ENCODE data around the gene CYP11A1. TPM values are rescaled to one million over a fixed set of nuclear protein-coding genes. Genes with fewer than 3 reads are reported as not detected.

CYP11A1 gene
- total RNA-seq, 1 donor from 2014 or later: 62.4 TPM

DNA sequence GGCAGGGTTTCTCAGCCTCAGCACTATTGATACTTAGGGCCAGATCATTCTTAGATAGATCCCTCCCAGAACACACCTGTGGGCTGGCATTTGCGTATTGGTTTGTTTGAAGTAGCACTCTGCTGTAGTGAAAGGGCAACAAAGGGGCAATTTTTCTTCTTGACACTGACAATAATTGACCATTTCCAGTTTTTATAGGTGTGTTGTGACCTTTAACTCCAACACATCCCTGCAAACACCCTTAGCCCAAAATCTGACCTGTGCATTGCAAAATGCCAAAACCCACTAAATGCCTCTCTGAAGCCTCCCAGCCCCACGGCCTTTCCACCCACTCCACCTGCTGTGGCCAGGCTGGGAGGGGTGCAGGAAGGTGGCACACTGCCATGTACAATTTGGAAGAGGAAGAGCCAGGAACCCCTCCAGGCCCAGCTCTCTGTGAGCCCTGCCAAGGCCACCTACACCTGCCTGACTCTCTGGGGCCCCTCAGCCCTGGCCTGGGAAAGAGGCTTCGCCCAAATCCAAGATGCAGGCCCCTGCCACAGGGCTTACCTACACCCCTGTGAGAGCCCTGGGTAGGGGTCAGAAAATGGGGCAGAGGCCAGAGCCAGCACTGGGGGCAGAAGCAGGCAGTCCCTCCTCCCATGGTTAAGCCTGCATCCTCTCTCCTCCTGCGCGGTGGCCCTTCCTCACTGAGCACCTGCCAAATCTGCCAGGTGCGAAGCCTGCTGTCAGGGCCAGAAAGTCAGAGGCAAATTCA is 9.6 kb upstream of the CYP11A1 start:
- no peak for DNase-seq (ENCODE audit: low spot score in 2 of 2)
- H3K36me3 ChIP-seq: no peaks in the 10 kb centered on the region
- intact Hi-C loops (cut with DNase I): loop anchor here (10.0 kb wide), 1 partner anchor 578 kb away; the partner anchor contains the start of gene RPP25
- no peak for TF ChIP-seq CTCF (IDR thresholded peaks at IDR 0.05)
- H3K27me3 ChIP-seq: no peaks in the 10 kb centered on the region
- no peaks in the 10 kb centered on the region for H3K9me3 ChIP-seq
- H3K4me1 ChIP-seq: peaks cover 4 to 12% of the 10 kb centered on the region in 2 donors
- no peak overlapping the region for H3K4me3 ChIP-seq
- no peak overlapping the region for H3K27ac ChIP-seq

DNA sequence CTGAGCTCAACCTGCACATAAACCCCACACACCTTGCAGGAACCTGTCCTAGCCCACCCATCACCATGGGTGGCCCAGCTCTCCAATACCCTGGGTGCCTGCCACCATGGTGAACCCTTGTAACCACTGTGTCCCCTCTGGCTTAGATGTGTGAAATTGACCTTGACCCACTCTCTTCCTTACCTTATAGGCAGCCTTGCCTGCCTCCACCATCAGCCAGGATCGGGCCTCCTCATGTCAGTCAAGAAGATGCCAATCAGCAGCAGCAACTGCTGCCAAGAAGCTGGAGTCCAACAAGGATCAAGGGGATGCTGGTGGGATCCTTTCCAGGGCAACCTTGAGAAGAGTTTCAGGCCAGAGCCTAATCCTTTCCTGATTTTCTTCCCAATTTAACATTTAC is 8.8 kb upstream of the CYP11A1 start:
- no peak for TF ChIP-seq CTCF (IDR thresholded peaks at IDR 0.05)
- DNase-seq (ENCODE audit: low spot score in 2 of 2): peak in 1 of 2 donors; percentile 31
- Histone ChIP-seq H3K36me3 (no peaks in the 10 kb centered on the region), H3K9me3 (no peaks in the 10 kb centered on the region), H3K27ac (no peak overlapping the region), H3K4me1 (peaks cover 4 to 12% of the 10 kb centered on the region in 2 donors), H3K4me3 (no peak overlapping the region), H3K27me3 (no peaks in the 10 kb centered on the region)
- intact Hi-C loops (cut with DNase I): loop anchor here (10.0 kb wide), 1 partner anchor 579 kb away; the partner anchor contains the start of gene RPP25

DNA sequence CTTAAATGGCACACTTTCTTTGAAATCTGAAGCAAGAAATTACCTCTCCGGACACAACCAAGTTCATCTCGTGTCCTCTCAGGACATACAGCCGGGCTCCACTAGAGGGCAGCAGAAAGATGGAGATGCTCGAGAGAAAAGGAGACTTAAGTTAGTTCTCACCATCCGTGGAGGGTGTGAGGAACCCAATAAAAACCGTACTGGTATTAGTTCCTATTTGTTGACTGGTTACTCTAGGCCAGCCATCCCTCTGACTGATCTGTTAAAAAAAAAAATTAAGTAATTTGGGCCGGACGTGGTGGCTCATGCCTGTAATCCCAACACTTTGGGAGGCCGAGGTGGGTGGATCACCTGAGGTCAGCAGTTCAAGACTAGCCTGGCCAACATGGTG is 7.9 kb upstream of the CYP11A1 start:
- H3K27me3 ChIP-seq: no peaks in the 10 kb centered on the region
- TF ChIP-seq CTCF (IDR thresholded peaks at IDR 0.05): peak; percentile 53 to 88 (median 83)
- intact Hi-C loops (cut with DNase I): loop anchor here (2.0 to 10.0 kb wide), 2 partner anchors 394 to 580 kb away; partner anchors contain the start of gene RPP25
- no peaks in the 10 kb centered on the region for H3K36me3 ChIP-seq
- DNase-seq (ENCODE audit: low spot score in 2 of 2): peak in 1 of 2 donors; percentile 91
- peaks cover 4 to 12% of the 10 kb centered on the region in 2 donors for H3K4me1 ChIP-seq
- no peak overlapping the region for H3K27ac ChIP-seq
- H3K9me3 ChIP-seq: no peaks in the 10 kb centered on the region
- H3K4me3 ChIP-seq: no peak overlapping the region

GRCh38 chr15:74374648-74375302 is 7.3 kb upstream of the CYP11A1 start:
- no peaks in the 10 kb centered on the region for H3K27me3 ChIP-seq
- intact Hi-C loops (cut with DNase I): loop anchor here (2.0 to 10.0 kb wide), 4 partner anchors 168 to 580 kb away; partner anchors contain the start of genes ARID3B and RPP25
- peaks cover 4 to 12% of the 10 kb centered on the region in 2 donors for H3K4me1 ChIP-seq
- no peaks in the 10 kb centered on the region for H3K9me3 ChIP-seq
- H3K4me3 ChIP-seq: peak overlapping the region; percentile 63 to 84
- TF ChIP-seq CTCF (IDR thresholded peaks at IDR 0.05): no peak
- no peak overlapping the region for H3K27ac ChIP-seq
- peak in 1 of 2 donors; percentile 60 for DNase-seq (ENCODE audit: low spot score in 2 of 2)
- no peaks in the 10 kb centered on the region for H3K36me3 ChIP-seq

GRCh38 chr15:74373731-74374647 is 6.5 kb upstream of the CYP11A1 start:
- Histone ChIP-seq H3K9me3 (no peaks in the 10 kb centered on the region), H3K36me3 (no peaks in the 10 kb centered on the region), H3K4me1 (peaks cover 4 to 12% of the 10 kb centered on the region in 2 donors), H3K4me3 (peak overlapping the region; percentile 63 to 84), H3K27ac (peak overlapping the region; percentile 22 to 34), H3K27me3 (no peaks in the 10 kb centered on the region)
- peak; percentile 75 to 96 for DNase-seq (ENCODE audit: low spot score in 2 of 2)
- TF ChIP-seq CTCF (IDR thresholded peaks at IDR 0.05): peak; percentile 82 to 90 (median 87)
- intact Hi-C loops (cut with DNase I): loop anchor here (1.0 to 10.0 kb wide), 6 partner anchors 64 to 581 kb away; partner anchors contain the start of genes ARID3B and RPP25

All from ascending aorta (tissue), 2 donors.